Keratinocyte (primary cell): ENCODE data around the gene NEU2. TPM values are rescaled to one million over a fixed set of nuclear protein-coding genes. Genes with fewer than 3 reads are reported as not detected.

Experiments used
- DNase-seq: peaks from one replicate; pipeline ENCODE4 v3.0.0-alpha.2; 2011; ENCODE audit warnings: low read depth, missing footprints, low spot score
- FAIRE-seq: peaks from 2 replicates; lab custom pipeline; 2011; peaks lifted over from hg19 to GRCh38; lab: Jason Lieb, UNC
- H2AFZ ChIP-seq: 2 replicates; pipeline ENCODE4 v1.6.0; 2012; ENCODE audit warnings: low read length, control low read depth, inconsistent platforms; ENCODE audit not compliant: control insufficient read depth
- H3K27ac ChIP-seq: 2 replicates; pipeline ENCODE4 v1.5.1; 2011; ENCODE audit warnings: low read length; ENCODE audit not compliant: control insufficient read depth, insufficient read depth
- H3K27me3 ChIP-seq: 3 replicates; pipeline ENCODE4 v1.6.0; 2011; ENCODE audit warnings: low read length; ENCODE audit not compliant: control insufficient read depth, insufficient read depth; ENCODE audit errors: extremely low read depth
- H3K36me3 ChIP-seq, 2 experiments: 2 replicates in 1 of 2; 3 replicates in 1 of 2; pipeline ENCODE4 v1.5.1; 2011; ENCODE audit warnings: low read length in 2 of 2, mild to moderate bottlenecking in 1 of 2; ENCODE audit not compliant: control insufficient read depth in 2 of 2, insufficient read depth in 2 of 2; ENCODE audit errors: extremely low read depth in 1 of 2
- H3K4me1 ChIP-seq: 3 replicates; pipeline ENCODE4 v1.5.1; 2011; ENCODE audit warnings: low read length; ENCODE audit not compliant: control insufficient read depth, insufficient read depth; ENCODE audit errors: extremely low read depth
- H3K4me2 ChIP-seq: 3 replicates; pipeline ENCODE4 v1.6.0; 2011; ENCODE audit warnings: low read depth, low read length; ENCODE audit not compliant: control insufficient read depth, insufficient read depth; ENCODE audit errors: extremely low read depth
- H3K4me3 ChIP-seq, 3 experiments: fragments of 200-600 bp in 1 of 3; sonication (generic) in 1 of 3; 2 replicates in 2 of 3; 3 replicates in 1 of 3; pipeline ENCODE4 v1.5.1; 2011 to 2016; ENCODE audit warnings: low read length in 3 of 3, mild to moderate bottlenecking in 3 of 3, control low read depth in 2 of 3, inconsistent platforms in 1 of 3, low read depth in 1 of 3, mixed read lengths in 1 of 3, mixed run types in 1 of 3, moderate library complexity in 1 of 3; ENCODE audit not compliant: control insufficient read depth in 2 of 3, insufficient read depth in 2 of 3; ENCODE audit errors: extremely low read depth in 1 of 3
- H3K79me2 ChIP-seq: 2 replicates; pipeline ENCODE4 v1.6.0; 2012; ENCODE audit warnings: low read length; ENCODE audit not compliant: control insufficient read depth, insufficient read depth
- H3K9ac ChIP-seq: 3 replicates; pipeline ENCODE4 v1.6.0; 2011; ENCODE audit warnings: low read length; ENCODE audit not compliant: control insufficient read depth, insufficient read depth; ENCODE audit errors: extremely low read depth
- H3K9me1 ChIP-seq: 3 replicates; pipeline ENCODE4 v1.6.0; 2011; ENCODE audit warnings: low read length; ENCODE audit not compliant: control insufficient read depth, insufficient read depth; ENCODE audit errors: extremely low read depth
- H3K9me3 ChIP-seq: 2 replicates; pipeline ENCODE4 v1.5.1; 2012; ENCODE audit warnings: low read depth, low read length; ENCODE audit not compliant: control insufficient read depth
- H4K20me1 ChIP-seq: 3 replicates; pipeline ENCODE4 v1.6.0; 2011; ENCODE audit warnings: low read length; ENCODE audit not compliant: control insufficient read depth, insufficient read depth; ENCODE audit errors: extremely low read depth
- EZH2 ChIP-seq: IDR thresholded peaks from one replicate; pipeline ENCODE4 v1.6.1; 2012; ENCODE audit warnings: inconsistent platforms, mild to moderate bottlenecking, low read length, moderate library complexity
- dilution Hi-C: fragments of 300-500 bp; cut with MboI; formaldehyde crosslinking; loops from one replicate; pipeline ENCODE4 v1.7.0; 2020; ENCODE audit warnings: low sequenced_read_pairs; ENCODE audit not compliant: extremely low pct_ligation_motif_present
- polyA plus RNA-seq, 5 experiments: library from polyadenylated mRNA; depleted of rRNA in 3 of 5; stranded (reverse) in 3 of 5; stranded (forward) in 1 of 5; unstranded in 1 of 5; fragments of >200 nt; gene quantifications; 1 replicate in 1 of 5; 2 replicates in 3 of 5; 3 replicates in 1 of 5; pipeline versions ENCODE4 v1.2.1 to v1.2.3, GENCODE V29; 2011 to 2012; ENCODE audit warnings: missing spikeins in 2 of 5, low read depth in 1 of 5, low replicate concordance in 1 of 5
- TF ChIP-seq, protein P1 (sequence below), 3 experiments: IDR thresholded peaks in 1 of 3; conservative IDR thresholded peaks in 1 of 3; optimal IDR thresholded peaks in 1 of 3; 2 replicates in 2 of 3; 3 replicates in 1 of 3; pipeline versions ENCODE3 to v1.5.1; 2011; ENCODE audit warnings: low read length in 3 of 3, mild to moderate bottlenecking in 3 of 3, moderate library complexity in 2 of 3, control low read depth in 1 of 3, inconsistent platforms in 1 of 3; ENCODE audit not compliant: insufficient read depth in 2 of 3; ENCODE audit errors: extremely low read depth in 1 of 3

NEU2 gene
- polyA plus RNA-seq, 1 donor (not counting 4 experiments of a cell fraction or from before 2014, with no cell fraction given): not detected

DNA sequence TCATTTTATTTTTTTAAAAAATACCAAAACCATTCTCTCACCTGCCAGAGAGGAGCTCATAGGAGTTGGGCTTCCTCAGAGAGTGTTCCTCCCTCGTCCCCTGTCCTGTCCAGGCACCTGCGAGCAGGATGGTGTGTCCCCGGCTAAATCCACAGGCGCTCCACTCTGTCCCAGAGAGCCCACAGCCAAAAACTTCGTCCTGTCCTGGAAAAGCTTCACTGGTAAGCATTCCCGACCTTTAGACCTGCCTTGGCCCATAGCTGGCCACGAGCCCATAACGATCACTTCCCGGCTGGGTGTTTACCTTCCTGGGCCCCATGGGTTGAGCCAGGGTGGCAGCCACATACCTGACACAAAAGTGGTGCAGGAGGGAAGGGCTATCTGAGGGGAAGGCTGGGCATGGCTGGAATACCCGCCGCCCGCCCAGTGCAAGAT, 19.4 kb upstream of the NEU2 start, which contains the start of gene NGEF:
Gene NGEF (minus strand): TSS at position 230 of the 435 bp plus-strand sequence. CDS start 38,366 bp downstream, outside the sequence.
- Histone ChIP-seq H3K27ac (no peak within 1 kb of the TSS), H3K27me3 (peaks cover 13% of the 10 kb centered on the region), H3K9ac (no peak within 1 kb of the TSS), H3K9me3 (no peaks in the 10 kb centered on the region), H3K4me3 (no peak within 1 kb of the TSS), H3K36me3 (no peaks in the 10 kb centered on the region), H3K4me2 (no peak within 1 kb of the TSS), H4K20me1 (no peaks in the 10 kb centered on the region), H3K9me1 (no peaks in the 10 kb centered on the region), H3K4me1 (no peaks in the 10 kb centered on the region), H3K79me2 (no peaks in the 10 kb centered on the region), H2AFZ (no peak within 1 kb of the TSS)
- DNase-seq: no peak
- dilution Hi-C loops: no loop called here
- no peak for TF ChIP-seq EZH2
- TF ChIP-seq, protein P1, sequence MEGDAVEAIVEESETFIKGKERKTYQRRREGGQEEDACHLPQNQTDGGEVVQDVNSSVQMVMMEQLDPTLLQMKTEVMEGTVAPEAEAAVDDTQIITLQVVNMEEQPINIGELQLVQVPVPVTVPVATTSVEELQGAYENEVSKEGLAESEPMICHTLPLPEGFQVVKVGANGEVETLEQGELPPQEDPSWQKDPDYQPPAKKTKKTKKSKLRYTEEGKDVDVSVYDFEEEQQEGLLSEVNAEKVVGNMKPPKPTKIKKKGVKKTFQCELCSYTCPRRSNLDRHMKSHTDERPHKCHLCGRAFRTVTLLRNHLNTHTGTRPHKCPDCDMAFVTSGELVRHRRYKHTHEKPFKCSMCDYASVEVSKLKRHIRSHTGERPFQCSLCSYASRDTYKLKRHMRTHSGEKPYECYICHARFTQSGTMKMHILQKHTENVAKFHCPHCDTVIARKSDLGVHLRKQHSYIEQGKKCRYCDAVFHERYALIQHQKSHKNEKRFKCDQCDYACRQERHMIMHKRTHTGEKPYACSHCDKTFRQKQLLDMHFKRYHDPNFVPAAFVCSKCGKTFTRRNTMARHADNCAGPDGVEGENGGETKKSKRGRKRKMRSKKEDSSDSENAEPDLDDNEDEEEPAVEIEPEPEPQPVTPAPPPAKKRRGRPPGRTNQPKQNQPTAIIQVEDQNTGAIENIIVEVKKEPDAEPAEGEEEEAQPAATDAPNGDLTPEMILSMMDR (optimal IDR thresholded peaks at IDR 0.05 in 1 of 3, IDR thresholded peaks at IDR 0.05 in 1 of 3, conservative IDR thresholded peaks at IDR 0.05 in 1 of 3; ENCODE audit: extremely low read depth in 1 of 3, insufficient read depth in 2 of 3, low read length in 3 of 3): no peak
- FAIRE-seq: no peak

DNA sequence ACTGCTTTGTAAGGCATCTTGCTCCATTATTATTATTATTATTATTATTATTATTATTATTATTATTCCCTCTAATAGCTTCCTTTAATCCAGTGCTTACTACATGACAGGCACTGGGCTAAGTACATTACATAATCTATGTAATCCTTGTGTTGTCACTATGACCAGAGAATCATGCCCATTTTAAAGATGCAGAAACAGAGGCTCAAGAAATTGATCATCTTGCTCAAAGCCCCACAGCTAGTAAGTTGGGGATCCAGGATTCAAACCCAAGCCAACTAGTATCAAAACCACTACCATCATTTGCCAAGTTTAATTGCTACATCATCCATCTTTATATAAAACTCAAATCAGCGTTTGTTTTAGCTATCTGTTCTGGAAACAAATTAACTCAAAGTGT, 18.8 kb upstream of the NEU2 start:
- H3K79me2 ChIP-seq: no peaks in the 10 kb centered on the region
- no peak overlapping the region for H2AFZ ChIP-seq
- FAIRE-seq: no peak
- H3K9me1 ChIP-seq: no peaks in the 10 kb centered on the region
- H4K20me1 ChIP-seq: no peaks in the 10 kb centered on the region
- TF ChIP-seq EZH2: no peak
- TF ChIP-seq, protein P1 (optimal IDR thresholded peaks at IDR 0.05 in 1 of 3, IDR thresholded peaks at IDR 0.05 in 1 of 3, conservative IDR thresholded peaks at IDR 0.05 in 1 of 3; ENCODE audit: extremely low read depth in 1 of 3, insufficient read depth in 2 of 3, low read length in 3 of 3): no peak
- no peaks in the 10 kb centered on the region for H3K36me3 ChIP-seq
- no peak overlapping the region for H3K4me3 ChIP-seq
- dilution Hi-C loops: no loop called here
- H3K27ac ChIP-seq: no peak overlapping the region
- H3K9ac ChIP-seq: no peak overlapping the region
- peaks cover 13% of the 10 kb centered on the region for H3K27me3 ChIP-seq
- no peak overlapping the region for H3K4me2 ChIP-seq
- no peaks in the 10 kb centered on the region for H3K4me1 ChIP-seq
- no peak for DNase-seq
- no peaks in the 10 kb centered on the region for H3K9me3 ChIP-seq
